ENCODE data around the gene TACC2.
"Not testable (repeated sequence)": the region's sequence is repeated elsewhere in the genome, so short reads cannot be mapped to it uniquely, and the experiment has no call there.

The TACC2 gene

DNA sequence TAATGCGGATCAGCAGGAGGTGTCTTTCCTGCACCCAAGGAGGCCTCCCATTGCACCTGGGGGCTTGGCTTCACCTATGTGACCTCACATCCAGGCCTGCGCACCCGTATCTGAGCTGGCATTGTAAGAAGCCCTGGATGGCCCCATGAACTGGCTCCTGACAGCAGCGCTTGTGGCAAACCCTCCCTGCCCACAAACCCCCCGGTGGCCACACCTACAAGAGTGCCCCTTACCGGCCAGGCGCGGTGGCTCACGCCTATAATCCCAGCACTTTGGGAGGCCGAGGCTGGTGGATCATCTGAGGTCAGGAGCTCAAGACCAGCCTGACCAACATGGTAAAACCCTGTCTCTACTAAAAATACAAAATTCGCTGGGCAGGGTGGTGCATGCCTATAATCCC, 107.2 kb downstream of the TACC2 start:
- not testable (repeated sequence) for DNase-seq

DNA sequence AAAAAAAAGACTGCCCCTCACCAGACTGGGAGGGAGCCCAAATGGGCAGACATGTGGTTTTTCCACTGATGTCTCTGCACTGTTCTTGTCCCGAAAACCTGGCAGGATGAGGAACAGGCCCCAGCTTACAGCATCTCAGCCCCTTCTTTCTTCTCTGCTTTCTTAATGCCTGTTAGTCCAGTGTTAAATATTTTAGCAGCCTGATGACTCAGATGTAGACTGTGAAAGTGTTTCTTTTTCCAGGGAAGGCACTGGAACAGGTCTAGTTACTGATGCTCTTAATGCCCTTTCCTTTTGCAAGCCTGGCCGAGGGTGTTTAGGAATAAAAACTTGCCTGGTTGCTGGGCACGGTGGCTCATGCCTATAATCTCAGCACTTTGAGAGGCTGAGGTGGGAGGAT, 107.7 kb downstream of the TACC2 start:
- DNase-seq = no peak

DNA sequence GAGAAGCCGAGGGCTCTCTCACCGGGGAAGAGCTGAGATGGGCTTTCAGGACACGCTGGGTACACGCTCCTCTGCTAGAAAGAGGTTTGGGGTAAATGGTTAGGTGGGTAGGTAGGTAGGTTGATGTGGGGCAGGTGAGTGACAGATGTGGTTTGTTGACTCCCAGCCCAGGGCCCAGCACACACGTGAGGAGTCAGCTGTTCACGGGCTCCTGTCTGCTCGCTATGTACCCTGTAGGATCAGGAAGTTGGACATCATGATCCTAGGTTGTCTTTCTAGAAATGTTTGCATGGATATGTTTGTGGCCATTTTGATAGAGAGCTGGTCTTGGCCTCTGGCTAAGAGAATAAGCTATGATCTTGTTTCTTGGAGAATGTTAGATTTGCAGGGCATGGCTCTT, 109.0 kb downstream of the TACC2 start:
- DNase-seq = no peak

DNA sequence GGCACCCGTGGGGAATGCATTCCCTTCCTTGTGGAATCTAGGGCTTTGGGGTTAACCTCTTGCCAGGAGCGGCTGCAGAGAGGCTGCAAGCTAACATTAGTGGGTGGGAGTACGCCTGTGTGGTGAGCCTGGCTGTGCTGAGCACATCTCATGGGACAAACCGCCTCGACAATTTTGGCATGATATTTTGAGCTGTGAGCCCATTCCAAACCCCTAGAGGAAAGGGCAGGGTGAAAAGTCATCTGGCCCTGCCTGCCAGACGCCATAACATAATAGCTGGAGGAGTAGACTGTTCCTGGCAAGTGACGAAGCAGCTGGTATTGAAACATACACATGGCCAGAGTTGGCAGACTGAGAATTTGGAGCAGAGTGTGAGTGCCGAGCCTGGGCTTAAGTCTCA, 110.0 kb downstream of the TACC2 start:
- DNase-seq = peak; percentile 13

- DNase-seq = peak; percentile 15
Observed at GRCh38 chr10:122099562-122099961, 110.6 kb downstream of the TACC2 start.

DNA sequence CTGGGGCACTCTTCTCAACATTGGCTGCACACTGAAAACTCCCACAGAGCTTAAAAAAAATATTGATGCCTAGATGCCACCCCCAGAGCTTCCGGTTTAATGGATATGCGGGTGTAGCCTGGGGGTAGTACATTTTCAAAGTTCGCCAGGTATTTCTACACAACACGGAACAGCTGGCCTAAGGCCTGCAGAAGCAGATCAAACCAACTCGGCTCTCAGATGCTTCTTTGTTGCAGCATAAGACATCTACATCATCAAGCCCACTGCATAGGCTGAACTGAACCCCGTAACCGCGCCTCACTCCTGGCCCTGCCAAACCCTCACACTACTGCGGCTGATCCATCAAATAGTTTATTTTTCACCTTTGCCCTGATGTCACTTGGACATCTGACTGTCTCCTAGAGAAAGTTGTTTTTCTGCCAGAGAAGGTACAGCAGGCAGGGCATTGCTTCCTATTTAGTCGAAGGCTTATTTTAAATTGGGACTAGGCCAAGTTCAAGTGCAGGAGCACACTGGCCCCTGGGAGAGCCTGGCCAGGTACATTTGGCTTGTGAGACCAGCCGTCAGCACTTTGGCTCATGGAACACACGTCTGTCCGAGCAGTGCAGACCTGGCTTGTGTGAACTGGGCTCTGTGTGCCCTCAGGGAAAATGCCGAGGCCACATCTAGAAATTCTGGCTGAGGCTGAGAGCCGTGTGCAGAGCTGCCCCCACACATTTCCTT, 113.3 kb downstream of the TACC2 start:
- DNase-seq = no peak

DNA sequence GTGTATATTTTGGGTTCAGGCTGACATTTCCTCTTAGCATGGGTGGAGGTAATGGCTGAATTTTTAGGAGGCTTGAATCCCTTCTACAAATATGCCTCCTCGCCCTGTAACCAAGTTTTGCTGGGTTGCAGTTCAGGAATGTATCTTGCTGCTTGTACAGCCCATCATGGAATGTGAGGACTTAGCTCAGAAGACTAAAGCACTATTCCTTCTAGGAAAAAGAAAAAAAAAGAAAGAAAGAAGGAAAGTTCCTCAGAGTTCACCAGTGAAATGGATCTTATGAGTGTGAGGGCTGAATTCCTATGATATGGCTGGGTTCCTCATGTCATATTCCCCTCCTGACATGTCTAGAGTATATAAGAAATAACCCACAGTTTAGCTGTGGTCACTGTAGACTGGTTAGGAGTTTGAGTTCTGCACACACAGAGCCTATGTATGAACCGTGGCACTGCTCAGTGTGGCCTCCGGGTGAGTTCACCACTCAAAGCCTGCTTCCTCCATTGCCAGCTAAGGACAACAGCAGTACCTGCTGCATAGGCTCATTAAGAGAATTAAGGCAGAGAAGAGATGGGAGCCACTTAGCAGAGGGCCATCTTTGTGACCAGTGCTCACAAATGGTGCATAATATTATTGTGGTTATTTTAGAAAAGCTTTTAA, 114.0 kb downstream of the TACC2 start:
- DNase-seq = peak; percentile 36

- DNase-seq = no peak
Observed at GRCh38 chr10:122103592-122103991, 114.6 kb downstream of the TACC2 start.

DNA sequence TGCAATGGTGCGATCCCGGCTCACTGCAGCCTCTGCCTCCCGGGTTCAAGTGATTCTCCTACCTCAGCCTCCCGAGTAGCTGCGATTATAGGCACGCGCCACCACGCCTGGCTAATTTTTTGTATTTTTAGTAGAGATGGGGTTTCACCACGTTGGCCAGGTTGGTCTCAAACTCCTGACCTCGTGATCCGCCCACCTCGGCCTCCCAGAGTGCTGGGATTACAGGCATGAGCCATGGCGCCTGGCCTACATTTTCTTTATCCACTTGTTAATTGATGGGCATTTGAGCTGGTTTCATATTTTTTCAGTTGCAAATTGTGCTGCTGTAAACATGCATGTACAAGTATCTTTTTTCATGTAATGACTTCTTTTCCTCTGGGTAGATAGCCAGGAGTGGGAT, 119.8 kb downstream of the TACC2 start:
- DNase-seq = not testable (repeated sequence)

DNA sequence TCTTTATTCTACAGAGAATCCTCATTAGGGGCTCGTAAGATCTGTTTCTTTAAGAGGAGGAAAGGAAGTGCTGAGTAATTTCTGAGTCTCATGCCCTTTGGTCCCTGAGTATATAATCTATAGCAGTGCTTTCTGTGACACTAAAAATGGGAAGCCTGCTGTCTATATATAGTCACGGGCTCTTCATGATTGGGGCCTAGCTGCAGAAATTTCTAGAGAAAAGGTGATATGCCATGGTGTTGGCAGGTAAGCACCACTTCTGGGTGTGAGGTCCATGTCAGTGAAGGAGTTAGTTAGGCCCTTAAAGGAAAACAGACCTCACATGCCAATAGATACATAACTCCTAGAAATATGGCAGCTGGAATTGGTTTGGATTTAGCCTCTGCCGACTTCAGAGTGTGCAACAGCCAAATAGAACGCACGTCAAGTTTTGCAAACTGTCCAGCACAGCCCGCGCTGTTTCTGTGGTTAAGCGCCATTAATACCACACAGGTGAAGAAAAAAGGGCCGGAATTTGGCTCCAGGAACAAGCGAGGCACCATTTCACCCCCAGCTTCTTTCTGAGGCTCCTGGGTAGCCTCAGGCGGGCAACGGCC, 123.2 kb downstream of the TACC2 start:
- no peak for DNase-seq

DNA sequence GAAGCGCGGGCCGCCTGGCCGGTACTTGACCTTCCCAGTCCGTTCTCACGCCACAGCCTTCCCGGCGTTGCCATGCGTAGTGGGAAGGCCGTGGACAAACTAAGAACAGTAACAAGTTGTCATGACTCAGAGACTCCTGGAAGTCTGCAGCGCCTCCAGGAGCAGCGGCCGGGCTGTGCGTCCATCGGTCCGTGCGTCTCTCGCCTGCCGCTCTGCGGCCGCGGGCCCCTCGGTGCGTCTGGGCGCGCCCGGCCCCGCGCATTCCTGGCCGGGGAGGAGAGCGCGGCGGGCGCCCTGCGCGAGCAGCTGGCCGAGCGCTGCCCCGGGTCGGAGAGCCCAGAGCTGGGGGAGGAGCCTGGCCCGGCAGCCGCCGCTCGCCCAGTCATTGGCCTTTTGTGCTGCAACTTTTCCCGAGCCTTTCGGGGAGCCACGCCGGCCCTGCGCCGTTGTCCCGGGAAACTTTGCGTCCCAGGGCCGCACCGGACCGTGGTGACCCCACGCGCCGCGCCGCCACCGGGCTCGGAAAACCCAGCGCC, 123.7 kb downstream of the TACC2 start:
- DNase-seq = peak; percentile 74

DNA sequence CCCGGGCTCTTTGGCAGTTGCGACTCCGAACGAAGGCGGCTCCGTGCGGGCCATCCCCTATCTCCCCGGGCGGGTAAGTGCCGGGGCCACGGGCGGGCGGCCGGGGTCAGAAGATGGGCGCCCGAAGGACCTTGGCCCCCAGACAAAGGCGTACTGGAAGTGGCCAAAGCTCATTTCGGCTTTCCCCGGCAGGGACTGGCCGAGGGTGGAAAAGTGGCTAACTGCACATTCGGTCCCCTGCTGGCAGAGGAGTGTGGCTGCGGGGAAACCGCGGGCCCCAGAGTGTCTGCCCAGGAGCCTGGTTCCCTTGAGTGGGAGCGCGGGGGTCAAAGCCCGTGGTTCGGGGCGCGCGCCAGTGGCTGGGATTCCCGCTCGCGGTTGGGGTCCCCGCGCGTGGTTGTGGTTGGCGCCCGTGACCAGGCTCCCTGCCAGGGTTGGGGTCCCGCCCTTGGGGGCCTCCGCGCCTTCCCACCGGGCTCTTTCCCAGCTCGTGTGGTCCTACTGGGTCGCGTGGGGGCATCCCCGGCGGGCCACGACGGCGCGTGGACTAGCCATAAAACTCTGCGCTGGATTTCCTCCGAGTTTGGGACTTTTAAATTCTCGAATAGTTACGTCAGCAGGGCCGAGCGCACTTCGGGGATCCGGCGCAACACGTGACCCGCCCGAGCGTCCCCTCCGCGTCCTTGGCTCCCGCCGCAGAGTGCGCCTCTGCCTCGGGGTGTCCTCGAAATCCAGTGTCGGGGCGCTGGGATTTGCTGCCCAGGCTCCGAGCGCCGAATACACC, 124.4 kb downstream of the TACC2 start:
- peak; percentile 73 for DNase-seq

- peak; percentile 48 for DNase-seq
Observed at GRCh38 chr10:122113945-122114747, 125.2 kb downstream of the TACC2 start.

- no peak for DNase-seq
Observed at GRCh38 chr10:122115874-122116273, 126.9 kb downstream of the TACC2 start.

GRCh38 chr10:122116331-122116730, 127.4 kb downstream of the TACC2 start:
- DNase-seq = no peak

DNA sequence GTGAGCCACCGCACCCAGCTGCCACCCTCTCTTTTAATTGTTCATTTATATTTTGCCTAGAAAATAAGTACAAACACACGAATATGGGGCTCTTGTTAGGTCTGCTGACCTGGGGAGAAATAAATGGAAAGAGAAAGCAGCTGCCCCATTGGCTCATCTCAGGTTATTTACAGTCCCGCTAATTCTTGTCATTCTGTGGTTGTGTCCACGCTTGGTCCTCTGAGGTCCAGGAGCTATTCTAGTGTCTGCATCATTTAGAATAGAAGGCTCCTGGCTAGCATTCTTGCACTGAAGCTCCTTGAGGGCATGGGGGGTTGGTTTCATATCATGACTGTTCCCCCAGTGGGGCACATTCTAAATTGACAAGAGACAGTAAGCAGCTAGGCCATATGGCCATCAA, 128.5 kb downstream of the TACC2 start:
- no peak for DNase-seq

GRCh38 chr10:122120008-122120744, 131.2 kb downstream of the TACC2 start:
- no peak for DNase-seq

DNA sequence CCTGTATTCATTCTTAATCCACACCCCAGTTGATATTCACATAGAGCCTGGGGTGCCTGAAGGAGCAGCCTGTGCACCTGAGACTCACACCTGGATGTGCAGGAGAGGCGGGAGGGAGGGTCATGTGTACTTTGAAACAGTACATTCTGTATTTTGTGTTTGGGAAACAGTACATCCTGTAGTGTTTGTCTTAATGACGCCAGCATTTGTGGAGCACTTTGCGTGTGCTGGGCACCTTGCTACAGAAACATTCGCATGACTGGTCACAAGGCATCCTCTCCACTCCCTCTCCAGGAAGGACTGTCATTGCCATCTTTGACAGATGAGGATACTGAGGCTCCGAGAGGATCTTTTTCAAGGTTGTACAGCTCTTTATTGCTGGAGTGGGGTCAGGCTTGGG, 132.1 kb downstream of the TACC2 start:
- no peak for DNase-seq

DNA sequence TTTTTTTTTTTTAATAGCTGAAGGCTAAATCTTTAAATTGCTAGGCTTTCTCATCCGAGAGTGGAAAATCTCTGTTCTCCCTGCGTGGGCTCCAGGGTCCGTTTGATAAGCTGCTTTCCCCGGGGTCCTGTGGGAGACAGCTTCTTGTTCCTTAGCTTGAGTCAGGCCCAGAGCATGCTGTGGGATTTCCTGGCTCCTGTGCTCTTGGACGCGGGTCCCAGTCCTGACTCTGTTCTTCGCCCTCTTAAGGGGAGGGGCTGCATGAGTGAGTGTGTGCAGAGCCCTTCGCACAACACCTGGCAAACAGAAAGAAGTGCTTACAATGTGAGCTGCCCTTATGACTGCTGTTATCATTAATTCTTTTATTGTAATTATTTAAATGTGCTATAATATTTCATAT, 133.5 kb downstream of the TACC2 start:
- no peak for DNase-seq

GRCh38 chr10:122123186-122123585, 134.2 kb downstream of the TACC2 start:
- DNase-seq = no peak

DNA sequence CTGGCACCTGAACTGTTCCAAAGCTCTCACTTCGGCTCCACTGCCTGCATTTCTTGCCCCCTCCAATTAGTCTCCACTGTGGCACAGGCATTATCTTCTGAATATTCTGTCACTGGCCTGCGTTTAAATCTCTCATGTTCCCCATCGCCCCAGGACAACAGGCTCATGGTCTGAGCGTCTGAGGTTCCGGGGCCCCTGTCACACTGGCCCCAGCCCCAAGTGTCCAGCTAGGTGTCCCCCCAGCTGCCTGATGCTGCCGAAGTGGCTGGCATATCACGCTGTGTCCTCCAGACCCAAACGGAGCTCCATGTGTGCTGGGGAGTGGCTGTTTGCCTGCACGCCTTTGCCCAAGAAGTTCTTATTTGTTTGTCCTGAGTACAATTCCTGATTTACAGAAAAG, 135.4 kb downstream of the TACC2 start:
- DNase-seq = no peak

- no peak for DNase-seq
Observed at GRCh38 chr10:122124808-122125207, 135.8 kb downstream of the TACC2 start.
